Muscle layer of duodenum (tissue), 2 donors: ENCODE results near the gene METTL1.

Experiments used
- H3K27ac ChIP-seq: one replicate; pipeline ENCODE4 v1.7.0; 2013; ENCODE audit warnings: mild to moderate bottlenecking, low read length
- H3K27me3 ChIP-seq: one replicate; pipeline ENCODE4 v1.7.0; 2013; ENCODE audit warnings: low read depth, mild to moderate bottlenecking, control low read depth, low read length
- H3K36me3 ChIP-seq, 2 donors: one replicate each; pipeline ENCODE4 v1.7.0; 2013; ENCODE audit warnings: low read length in 2 of 2, control low read depth in 1 of 2, mild to moderate bottlenecking in 1 of 2; ENCODE audit not compliant: insufficient read depth in 2 of 2, control insufficient read depth in 1 of 2
- H3K4me1 ChIP-seq, 2 donors: one replicate each; pipeline ENCODE4 v1.7.0; 2013; ENCODE audit warnings: low read length in 2 of 2, mild to moderate bottlenecking in 2 of 2, control low read depth in 1 of 2, moderate library complexity in 1 of 2; ENCODE audit not compliant: insufficient read depth in 2 of 2, control insufficient read depth in 1 of 2
- H3K4me3 ChIP-seq, 2 donors: one replicate each; pipeline ENCODE4 v1.7.0; 2013; ENCODE audit warnings: low read length in 2 of 2, low read depth in 1 of 2, mild to moderate bottlenecking in 1 of 2
- H3K9me3 ChIP-seq, 2 donors: one replicate each; pipeline ENCODE4 v1.7.0; 2013; ENCODE audit warnings: low read length in 2 of 2, control low read depth in 1 of 2, mild to moderate bottlenecking in 1 of 2; ENCODE audit not compliant: control insufficient read depth in 1 of 2
- donor health status: healthy.

METTL1 gene

DNA sequence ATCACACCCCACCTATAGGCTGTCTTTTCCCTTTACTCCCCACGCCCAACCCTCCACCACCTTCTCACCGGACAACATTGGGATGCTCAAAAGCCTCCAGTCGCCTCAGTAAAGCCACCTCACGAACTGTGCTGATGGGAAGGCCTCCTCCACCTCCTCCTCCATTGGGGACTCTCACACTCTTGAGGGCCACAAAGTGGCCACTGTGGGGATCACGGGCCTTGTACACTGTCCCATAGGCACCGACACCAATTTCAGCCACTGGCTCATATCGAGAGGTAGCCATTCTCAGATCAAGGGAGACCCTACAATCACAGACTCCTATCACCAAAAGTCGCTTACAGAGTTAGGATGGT lies 20.5 kb downstream of the METTL1 start:
- Histone ChIP-seq H3K27me3 (no peaks in the 10 kb centered on the region), H3K27ac (peak overlapping the region; percentile 90), H3K9me3 (no peaks in the 10 kb centered on the region), H3K4me1 (peaks cover 16 to 32% of the 10 kb centered on the region in 2 donors), H3K36me3 (peaks cover 19 to 38% of the 10 kb centered on the region in 2 donors), H3K4me3 (peak overlapping the region; percentile 83 to 91)

GRCh38 chr12:57750561-57751431 lies 21.1 kb downstream of the METTL1 start:
- Histone ChIP-seq H3K36me3 (peaks cover 19 to 39% of the 10 kb centered on the region in 2 donors), H3K9me3 (no peaks in the 10 kb centered on the region), H3K27ac (peak overlapping the region; percentile 90), H3K27me3 (no peaks in the 10 kb centered on the region), H3K4me3 (peak overlapping the region; percentile 83 to 91), H3K4me1 (peaks cover 21 to 29% of the 10 kb centered on the region in 2 donors)

DNA sequence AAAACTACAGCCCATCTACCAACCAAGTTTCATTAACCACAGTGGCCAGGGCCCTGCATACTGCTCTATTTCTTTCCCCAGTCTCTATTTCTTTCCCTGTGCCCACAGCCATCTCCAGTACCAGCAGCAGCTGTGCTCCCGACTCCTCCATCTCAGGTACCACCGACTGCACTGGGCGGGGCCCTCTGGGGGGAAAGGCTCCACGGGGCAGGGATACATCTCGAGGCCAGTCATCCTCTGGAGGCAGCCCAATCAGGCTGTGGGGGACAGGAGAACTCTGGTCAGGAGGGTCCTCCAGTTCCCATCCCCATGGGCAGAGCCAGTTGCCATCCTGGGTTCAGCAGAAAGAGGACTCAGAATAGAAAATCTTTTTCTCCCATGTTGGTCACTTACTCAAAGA lies 22.8 kb downstream of the METTL1 start:
- Histone ChIP-seq H3K4me3 (no peak overlapping the region), H3K36me3 (peaks cover 19 to 39% of the 10 kb centered on the region in 2 donors), H3K4me1 (peaks cover 22 to 25% of the 10 kb centered on the region in 2 donors), H3K27ac (no peak overlapping the region), H3K9me3 (no peaks in the 10 kb centered on the region), H3K27me3 (no peaks in the 10 kb centered on the region)

DNA sequence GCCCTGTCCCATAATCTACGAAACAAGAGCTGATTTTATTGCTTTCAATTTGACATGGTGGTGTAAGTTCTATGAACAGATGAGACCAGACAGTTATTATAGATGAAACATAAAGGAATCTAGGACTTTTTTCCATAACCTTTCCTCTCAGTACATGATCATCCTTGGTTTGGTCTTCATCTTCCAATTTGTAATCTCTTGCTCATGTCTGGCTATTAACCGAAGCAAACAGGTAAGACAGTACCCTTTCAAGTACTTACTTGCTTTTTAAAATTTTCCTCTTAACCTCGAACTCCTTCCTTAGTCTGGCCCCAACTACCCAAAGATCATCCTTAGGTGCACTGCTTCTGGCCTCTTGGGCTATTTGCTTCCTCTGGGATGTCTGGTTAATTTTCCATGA lies 25.9 kb downstream of the METTL1 start:
- peaks cover 12 to 13% of the 10 kb centered on the region in 2 donors for H3K4me1 ChIP-seq
- H3K27me3 ChIP-seq, result peaks cover 5% of the 10 kb centered on the region
- peaks cover 19 to 36% of the 10 kb centered on the region in 2 donors for H3K36me3 ChIP-seq
- H3K4me3 ChIP-seq, result peak overlapping the region; percentile 80 to 88
- no peaks in the 10 kb centered on the region for H3K9me3 ChIP-seq
- no peak overlapping the region for H3K27ac ChIP-seq

DNA sequence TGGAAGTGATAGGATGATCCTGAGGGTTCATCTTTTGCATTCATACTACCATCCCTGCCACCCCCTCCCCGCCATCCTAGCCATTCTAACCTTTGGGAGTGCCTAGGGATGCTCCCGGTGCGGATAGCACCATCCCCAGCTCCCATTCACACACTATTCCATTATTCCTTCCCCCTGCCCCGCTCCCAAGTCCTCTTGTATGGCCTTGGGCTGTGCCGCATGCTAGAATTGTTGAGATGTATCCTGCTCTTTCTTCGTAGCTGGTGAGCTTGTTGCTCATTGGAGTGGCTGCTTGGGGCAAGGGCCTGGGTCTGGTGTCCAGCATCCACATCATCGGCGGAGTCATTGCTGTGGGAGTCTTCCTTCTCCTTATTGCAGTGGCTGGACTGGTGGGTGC lies 26.4 kb downstream of the METTL1 start:
- Histone ChIP-seq H3K36me3 (peaks cover 19 to 33% of the 10 kb centered on the region in 2 donors), H3K4me3 (peak overlapping the region; percentile 80 to 88)

GRCh38 chr12:57744777-57745484 lies 27.0 kb downstream of the METTL1 start, which contains the start of gene TSPAN31:
TSPAN31 (plus strand) TSS chr12:57745039; CDS start chr12:57745155, 116 bp downstream.
- peaks cover 7 to 11% of the 10 kb centered on the region in 2 donors for H3K4me1 ChIP-seq
- H3K27ac ChIP-seq, result peak within 1 kb of the TSS; percentile 98
- peak within 1 kb of the TSS; percentile 80 to 88 for H3K4me3 ChIP-seq
- no peaks in the 10 kb centered on the region for H3K9me3 ChIP-seq
- peaks cover 19 to 28% of the 10 kb centered on the region in 2 donors for H3K36me3 ChIP-seq
- H3K27me3 ChIP-seq, result peaks cover 5% of the 10 kb centered on the region

More for the DNA sequence above, 26.4 kb downstream of the METTL1 start:
- Histone ChIP-seq H3K9me3 (no peaks in the 10 kb centered on the region), H3K27ac (peak overlapping the region; percentile 98), H3K4me1 (peaks cover 7 to 11% of the 10 kb centered on the region in 2 donors), H3K27me3 (peaks cover 5% of the 10 kb centered on the region)

DNA sequence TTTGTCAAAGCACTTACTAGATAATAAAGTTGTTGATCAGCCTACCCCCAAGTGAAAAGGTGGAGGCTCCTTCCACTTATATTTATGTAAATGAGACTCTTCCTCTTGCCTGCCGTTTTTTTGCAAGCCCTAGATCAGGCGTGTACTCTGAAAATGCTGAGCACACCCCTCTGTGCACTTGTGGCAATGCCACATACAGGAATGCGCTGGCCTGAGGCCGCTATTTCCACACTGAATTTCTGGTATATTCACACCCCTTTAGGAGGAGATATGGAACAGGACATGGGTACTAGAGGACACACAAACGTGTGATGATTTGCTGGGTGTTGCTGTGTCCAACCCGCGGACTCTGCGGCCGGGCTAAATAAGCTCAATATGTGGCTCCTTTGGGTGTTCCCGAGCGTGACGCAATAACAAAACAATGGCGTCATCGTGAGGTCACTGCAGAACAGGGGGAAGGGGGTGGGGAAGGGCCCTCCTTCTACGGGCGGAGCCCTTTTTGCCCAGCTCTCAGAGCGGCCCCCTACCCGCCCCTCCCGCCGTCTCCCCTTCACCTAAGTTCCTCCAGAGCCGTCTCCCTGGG lies 27.6 kb downstream of the METTL1 start:
- Histone ChIP-seq H3K4me3 (peak overlapping the region; percentile 80 to 88), H3K27ac (peak overlapping the region; percentile 98), H3K9me3 (no peaks in the 10 kb centered on the region), H3K27me3 (peaks cover 10% of the 10 kb centered on the region), H3K36me3 (peaks cover 17 to 28% of the 10 kb centered on the region in 2 donors), H3K4me1 (peaks cover 9 to 11% of the 10 kb centered on the region in 2 donors)

DNA sequence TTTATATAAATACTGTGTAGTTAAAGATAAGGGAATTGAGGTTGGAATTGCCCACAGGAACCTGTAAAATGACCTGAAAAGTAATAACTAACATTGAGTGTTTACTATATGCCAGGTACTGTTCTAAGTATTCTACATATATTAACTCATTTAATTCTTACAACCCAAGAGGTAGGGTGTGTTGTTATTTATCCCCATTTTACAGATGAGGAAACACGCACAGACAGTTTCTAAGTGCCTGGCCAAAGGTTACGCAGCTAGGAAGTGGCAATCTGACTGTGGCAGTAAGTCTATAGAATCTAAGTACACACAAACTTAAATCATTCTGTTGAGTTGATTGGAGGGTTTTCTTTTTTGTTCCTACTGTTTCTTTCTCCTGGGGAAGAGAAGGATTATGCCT lies 28.1 kb downstream of the METTL1 start:
- no peak overlapping the region for H3K27ac ChIP-seq

GRCh38 chr12:57741844-57742738 lies 29.8 kb downstream of the METTL1 start:
- peaks cover 11 to 31% of the 10 kb centered on the region in 2 donors for H3K4me1 ChIP-seq
- H3K27me3 ChIP-seq, result peaks cover 17% of the 10 kb centered on the region
- peak overlapping the region; percentile 37 to 52 for H3K4me3 ChIP-seq
- no peaks in the 10 kb centered on the region for H3K9me3 ChIP-seq
- H3K36me3 ChIP-seq, result peaks cover 7 to 8% of the 10 kb centered on the region in 2 donors
- H3K27ac ChIP-seq, result no peak overlapping the region

More for the DNA sequence above, 28.1 kb downstream of the METTL1 start:
- Histone ChIP-seq H3K36me3 (peaks cover 12 to 23% of the 10 kb centered on the region in 2 donors), H3K27me3 (peaks cover 15% of the 10 kb centered on the region), H3K9me3 (no peaks in the 10 kb centered on the region), H3K4me1 (peaks cover 11 to 14% of the 10 kb centered on the region in 2 donors), H3K4me3 (no peak overlapping the region)

GRCh38 chr12:57741413-57741789 lies 30.5 kb downstream of the METTL1 start:
- Histone ChIP-seq H3K36me3 (peaks cover under 1% of the 10 kb centered on the region in 2 donors), H3K4me1 (peaks cover 11 to 37% of the 10 kb centered on the region in 2 donors), H3K9me3 (no peaks in the 10 kb centered on the region), H3K4me3 (peak overlapping the region; percentile 37 to 52), H3K27ac (no peak overlapping the region), H3K27me3 (peaks cover 23% of the 10 kb centered on the region)
